Loucy (cell line): Measurements from ENCODE around the gene RFX3.

Experiments used
- H2AFZ ChIP-seq: fragments of 200-600 bp; sonication (generic); 2 replicates; pipeline ENCODE4 v1.6.0; 2016; ENCODE audit warnings: antibody characterized with exemption, mild to moderate bottlenecking, low read length, moderate library complexity
- H3F3A ChIP-seq: fragments of 200-600 bp; 2 replicates; pipeline ENCODE4 v1.6.0; 2016; ENCODE audit warnings: antibody characterized with exemption, low read depth, mild to moderate bottlenecking
- H3K27me3 ChIP-seq: fragments of 200-600 bp; sonication (generic); 2 replicates; pipeline ENCODE4 v1.6.1; 2014; ENCODE audit warnings: low read length, mild to moderate bottlenecking; ENCODE audit not compliant: insufficient read depth, poor library complexity, severe bottlenecking
- H3K36me3 ChIP-seq: fragments of 200-600 bp; sonication (generic); 2 replicates; pipeline ENCODE4 v1.6.1; 2016; ENCODE audit warnings: low read length; ENCODE audit not compliant: insufficient read depth
- H3K4me1 ChIP-seq: fragments of 200-600 bp; sonication (generic); 2 replicates; pipeline ENCODE4 v1.5.1; 2014; ENCODE audit warnings: low read length, mild to moderate bottlenecking; ENCODE audit not compliant: insufficient read depth, poor library complexity, severe bottlenecking
- H3K4me2 ChIP-seq: fragments of 200-600 bp; sonication (generic); 2 replicates; pipeline ENCODE4 v1.6.0; 2014; ENCODE audit warnings: antibody characterized with exemption, low read length, low read depth, mild to moderate bottlenecking; ENCODE audit not compliant: poor library complexity, severe bottlenecking
- H3K4me3 ChIP-seq: fragments of 200-600 bp; sonication (generic); 2 replicates; pipeline ENCODE4 v1.5.1; 2014; ENCODE audit warnings: low read length, mild to moderate bottlenecking, mixed read lengths; ENCODE audit not compliant: poor library complexity, severe bottlenecking
- H3K79me2 ChIP-seq: fragments of 200-600 bp; sonication (generic); 2 replicates; pipeline ENCODE4 v1.6.1; 2014; ENCODE audit warnings: low read length; ENCODE audit not compliant: insufficient read depth
- H3K9ac ChIP-seq: fragments of 200-600 bp; sonication (generic); 2 replicates; pipeline ENCODE4 v1.6.0; 2014; ENCODE audit warnings: mild to moderate bottlenecking, low read depth, low read length, moderate library complexity; ENCODE audit not compliant: poor library complexity, severe bottlenecking
- H3K9me2 ChIP-seq: fragments of 200-600 bp; sonication (generic); replicated peaks from 2 replicates; pipeline ENCODE4 v1.6.1; 2016; ENCODE audit warnings: low read depth, low read length, mixed read lengths
- H3K9me3 ChIP-seq: fragments of 200-600 bp; sonication (generic); 2 replicates; pipeline ENCODE4 v1.6.1; 2014; ENCODE audit warnings: mild to moderate bottlenecking, antibody characterized with exemption, low read length, low read depth; ENCODE audit not compliant: insufficient read depth
- H4K20me1 ChIP-seq: fragments of 200-600 bp; sonication (generic); 2 replicates; pipeline ENCODE4 v1.6.0; 2014; ENCODE audit warnings: antibody characterized with exemption, low read length, mild to moderate bottlenecking; ENCODE audit not compliant: insufficient read depth, poor library complexity, severe bottlenecking
- EZH2phosphoT487 ChIP-seq: fragments of 200-600 bp; IDR thresholded peaks from 2 replicates; pipeline ENCODE4 v1.6.1; 2018; ENCODE audit warnings: antibody characterized with exemption, mild to moderate bottlenecking, moderate library complexity, borderline replicate concordance
- TF ChIP-seq, protein P1 (sequence below): fragments of 200-600 bp; sonication (generic); conservative IDR thresholded peaks from 2 replicates; pipeline ENCODE4 v1.5.1; 2014; ENCODE audit warnings: mild to moderate bottlenecking, antibody characterized with exemption, low read length

The RFX3 gene

DNA sequence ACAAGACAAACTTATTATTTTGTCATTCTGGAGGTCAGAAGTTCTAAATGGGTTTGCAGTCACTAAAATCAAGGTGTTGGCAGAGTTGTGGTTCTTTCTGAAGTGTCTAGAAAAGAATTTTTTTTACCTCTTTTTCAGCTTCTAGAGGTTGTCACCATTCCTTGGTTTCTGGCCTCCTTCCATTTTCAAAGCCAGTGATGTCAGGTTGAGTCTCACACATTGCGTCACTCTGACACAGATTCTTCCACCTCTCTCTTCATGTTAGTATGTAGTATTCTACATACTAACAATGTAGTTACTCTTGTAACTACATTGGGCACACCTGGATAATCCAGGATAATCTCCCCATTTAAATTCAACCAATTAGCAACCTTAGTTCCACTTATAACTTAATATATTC lies 290.3 kb downstream of the RFX3 start:
- Histone ChIP-seq H3K27me3 (no peaks in the 10 kb centered on the region), H3K4me1 (no peaks in the 10 kb centered on the region), H2AFZ (no peak overlapping the region), H4K20me1 (no peaks in the 10 kb centered on the region), H3K9me3 (no peaks in the 10 kb centered on the region), H3K79me2 (no peaks in the 10 kb centered on the region), H3K9ac (no peak overlapping the region), H3F3A (no peaks in the 10 kb centered on the region), H3K4me2 (no peak overlapping the region), H3K36me3 (no peaks in the 10 kb centered on the region), H3K9me2 (no peaks in the 10 kb centered on the region), H3K4me3 (no peak overlapping the region)
- TF ChIP-seq EZH2phosphoT487: no peak
- TF ChIP-seq, protein P1, sequence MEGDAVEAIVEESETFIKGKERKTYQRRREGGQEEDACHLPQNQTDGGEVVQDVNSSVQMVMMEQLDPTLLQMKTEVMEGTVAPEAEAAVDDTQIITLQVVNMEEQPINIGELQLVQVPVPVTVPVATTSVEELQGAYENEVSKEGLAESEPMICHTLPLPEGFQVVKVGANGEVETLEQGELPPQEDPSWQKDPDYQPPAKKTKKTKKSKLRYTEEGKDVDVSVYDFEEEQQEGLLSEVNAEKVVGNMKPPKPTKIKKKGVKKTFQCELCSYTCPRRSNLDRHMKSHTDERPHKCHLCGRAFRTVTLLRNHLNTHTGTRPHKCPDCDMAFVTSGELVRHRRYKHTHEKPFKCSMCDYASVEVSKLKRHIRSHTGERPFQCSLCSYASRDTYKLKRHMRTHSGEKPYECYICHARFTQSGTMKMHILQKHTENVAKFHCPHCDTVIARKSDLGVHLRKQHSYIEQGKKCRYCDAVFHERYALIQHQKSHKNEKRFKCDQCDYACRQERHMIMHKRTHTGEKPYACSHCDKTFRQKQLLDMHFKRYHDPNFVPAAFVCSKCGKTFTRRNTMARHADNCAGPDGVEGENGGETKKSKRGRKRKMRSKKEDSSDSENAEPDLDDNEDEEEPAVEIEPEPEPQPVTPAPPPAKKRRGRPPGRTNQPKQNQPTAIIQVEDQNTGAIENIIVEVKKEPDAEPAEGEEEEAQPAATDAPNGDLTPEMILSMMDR: no peak

DNA sequence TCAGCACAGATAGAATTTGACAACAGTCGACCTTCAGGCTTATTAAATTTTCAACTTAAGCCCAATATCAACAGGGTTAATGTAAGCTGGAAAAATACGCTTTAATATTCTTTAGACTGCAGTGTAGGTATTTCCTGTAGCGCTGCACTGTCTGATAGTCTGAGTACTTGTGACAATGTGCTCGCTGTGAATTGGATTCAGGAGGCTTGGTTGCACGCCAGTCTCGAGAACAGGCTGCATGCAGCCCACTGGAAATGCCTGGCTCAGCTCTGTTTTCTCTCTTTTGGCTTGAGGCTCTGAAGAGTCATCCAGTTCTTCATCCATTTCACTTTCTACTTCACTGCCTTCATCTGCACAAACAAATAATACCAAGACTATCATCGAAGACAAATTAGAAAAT lies 300.9 kb downstream of the RFX3 start:
- H3K4me1 ChIP-seq: no peaks in the 10 kb centered on the region
- no peak overlapping the region for H3K4me3 ChIP-seq
- no peaks in the 10 kb centered on the region for H3K36me3 ChIP-seq
- H3F3A ChIP-seq: no peaks in the 10 kb centered on the region
- H3K79me2 ChIP-seq: no peaks in the 10 kb centered on the region
- H2AFZ ChIP-seq: no peak overlapping the region
- TF ChIP-seq, protein P1: no peak
- TF ChIP-seq EZH2phosphoT487: no peak
- no peak overlapping the region for H3K9ac ChIP-seq
- no peaks in the 10 kb centered on the region for H3K27me3 ChIP-seq
- no peak overlapping the region for H3K4me2 ChIP-seq
- H3K9me3 ChIP-seq: no peaks in the 10 kb centered on the region
- H4K20me1 ChIP-seq: no peaks in the 10 kb centered on the region
- no peaks in the 10 kb centered on the region for H3K9me2 ChIP-seq

DNA sequence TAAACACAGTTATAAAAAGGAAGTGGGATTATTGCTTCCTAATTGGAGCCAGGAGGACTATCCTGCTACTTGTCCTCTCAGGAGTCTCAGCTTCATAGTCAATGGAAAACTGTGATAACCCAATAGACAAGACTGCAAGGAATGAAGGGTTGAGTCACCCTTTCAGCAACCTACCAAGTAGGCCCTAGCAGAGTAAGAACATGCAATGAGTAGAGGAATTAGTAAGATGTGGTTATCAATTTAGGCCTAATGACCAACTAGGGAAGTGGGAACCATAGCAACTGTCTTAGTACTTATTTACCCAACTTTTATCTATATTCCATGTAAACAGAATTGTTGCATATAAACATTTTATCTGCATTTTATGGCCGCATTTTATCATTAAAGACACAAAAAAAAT lies 310.1 kb downstream of the RFX3 start:
- no peak overlapping the region for H3K4me3 ChIP-seq
- no peak overlapping the region for H3K4me2 ChIP-seq
- H3K79me2 ChIP-seq: no peaks in the 10 kb centered on the region
- no peaks in the 10 kb centered on the region for H3K9me2 ChIP-seq
- no peaks in the 10 kb centered on the region for H4K20me1 ChIP-seq
- H3K9ac ChIP-seq: no peak overlapping the region
- H3K4me1 ChIP-seq: no peaks in the 10 kb centered on the region
- no peaks in the 10 kb centered on the region for H3K36me3 ChIP-seq
- H3K9me3 ChIP-seq: no peaks in the 10 kb centered on the region
- no peak overlapping the region for H2AFZ ChIP-seq
- no peaks in the 10 kb centered on the region for H3F3A ChIP-seq
- no peaks in the 10 kb centered on the region for H3K27me3 ChIP-seq
- no peak for TF ChIP-seq EZH2phosphoT487

DNA sequence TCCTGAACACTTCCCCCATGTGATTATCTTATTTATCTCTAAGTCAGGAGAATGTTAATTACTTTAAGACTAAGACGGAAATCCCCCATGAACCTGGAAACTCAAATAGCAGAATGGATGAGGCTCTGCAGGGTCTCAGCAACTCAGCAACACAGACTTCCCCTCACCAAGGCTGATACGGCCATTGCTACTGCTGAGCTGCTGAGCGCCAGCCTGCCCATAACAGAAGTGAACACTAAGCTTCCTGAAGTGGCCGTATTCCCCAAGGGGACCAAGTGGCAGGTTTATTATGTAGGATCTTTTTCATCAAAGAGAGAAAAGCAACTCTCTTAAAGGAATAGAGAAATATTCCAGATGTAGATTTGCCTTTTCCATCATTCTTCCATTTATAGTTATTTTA lies 311.1 kb downstream of the RFX3 start:
- H3K27me3 ChIP-seq: no peaks in the 10 kb centered on the region
- no peak overlapping the region for H3K9ac ChIP-seq
- no peaks in the 10 kb centered on the region for H3K36me3 ChIP-seq
- H3K9me2 ChIP-seq: no peaks in the 10 kb centered on the region
- H3K4me2 ChIP-seq: no peak overlapping the region
- no peaks in the 10 kb centered on the region for H3K9me3 ChIP-seq
- H3K79me2 ChIP-seq: no peaks in the 10 kb centered on the region
- H2AFZ ChIP-seq: no peak overlapping the region
- H3K4me1 ChIP-seq: no peaks in the 10 kb centered on the region
- no peaks in the 10 kb centered on the region for H4K20me1 ChIP-seq
- no peak for TF ChIP-seq EZH2phosphoT487
- TF ChIP-seq, protein P1: no peak
- H3K4me3 ChIP-seq: no peak overlapping the region
- no peaks in the 10 kb centered on the region for H3F3A ChIP-seq
